ENCODE results near the gene IRAK1.

IRAK1 gene

GRCh38 chrX:153966283-153966688 is 53.4 kb downstream of the IRAK1 start:
- Histone ChIP-seq H3F3A (ENCODE audit: control insufficient read depth, insufficient read depth) (no peaks in the 10 kb centered on the region), H3K4me1 (ENCODE audit: control insufficient read depth, low read length) (peaks cover 31% of the 10 kb centered on the region), H3K4me3 (ENCODE audit: low read length) (no peak overlapping the region), H3K79me2 (ENCODE audit: control insufficient read depth, low read length) (peaks cover 87% of the 10 kb centered on the region), H3K9me3 (ENCODE audit: control insufficient read depth, insufficient read depth, low read length) (no peaks in the 10 kb centered on the region), H3K4me2 (ENCODE audit: low read length) (peak overlapping the region; percentile 96; the same call in 1 of the 2 replicates), H3K27ac (ENCODE audit: low read depth, low read length) (no peak overlapping the region), H3K9me2 (replicated peaks; ENCODE audit: control insufficient read depth, low read length) (no peaks in the 10 kb centered on the region), H3K36me3 (ENCODE audit: control insufficient read depth, low read length) (peaks cover 88% of the 10 kb centered on the region), H3K27me3 (ENCODE audit: control insufficient read depth, low read length) (no peaks in the 10 kb centered on the region), H4K20me1 (ENCODE audit: control insufficient read depth, insufficient read depth, low read depth, low read length) (peaks cover 7% of the 10 kb centered on the region)
- no peak for TF ChIP-seq EZH2phosphoT487 (IDR thresholded peaks at IDR 0.05; ENCODE audit: borderline replicate concordance, low read length)
- TF ChIP-seq CTCF (IDR thresholded peaks at IDR 0.05; ENCODE audit: low read depth, low read length, poor library complexity, severe bottlenecking) = no peak

- peaks cover 78% of the 10 kb centered on the region for H3K79me2 ChIP-seq (ENCODE audit: control insufficient read depth, low read length)
- no peak overlapping the region for H3K4me3 ChIP-seq (ENCODE audit: low read length)
- no peaks in the 10 kb centered on the region for H3K9me3 ChIP-seq (ENCODE audit: control insufficient read depth, insufficient read depth, low read length)
- no peaks in the 10 kb centered on the region for H3F3A ChIP-seq (ENCODE audit: control insufficient read depth, insufficient read depth)
- peaks cover 7% of the 10 kb centered on the region for H4K20me1 ChIP-seq (ENCODE audit: control insufficient read depth, insufficient read depth, low read depth, low read length)
- TF ChIP-seq CTCF (IDR thresholded peaks at IDR 0.05; ENCODE audit: low read depth, low read length, poor library complexity, severe bottlenecking) (no peak), EZH2phosphoT487 (IDR thresholded peaks at IDR 0.05; ENCODE audit: borderline replicate concordance, low read length) (no peak)
- no peaks in the 10 kb centered on the region for H3K9me2 ChIP-seq (replicated peaks; ENCODE audit: control insufficient read depth, low read length)
- H3K27me3 ChIP-seq (ENCODE audit: control insufficient read depth, low read length) = no peaks in the 10 kb centered on the region
- peaks cover 89% of the 10 kb centered on the region for H3K36me3 ChIP-seq (ENCODE audit: control insufficient read depth, low read length)
- H3K4me1 ChIP-seq (ENCODE audit: control insufficient read depth, low read length) = peaks cover 31% of the 10 kb centered on the region
- H3K27ac ChIP-seq (ENCODE audit: low read depth, low read length) = no peak overlapping the region
- no peak overlapping the region for H3K4me2 ChIP-seq (ENCODE audit: low read length)
These were observed 54.3 kb downstream of the IRAK1 start for GRCh38 chrX:153965406-153965805.

GRCh38 chrX:153964105-153964504 is 55.6 kb downstream of the IRAK1 start:
- no peak overlapping the region for H3K4me2 ChIP-seq (ENCODE audit: low read length)
- no peak for TF ChIP-seq EZH2phosphoT487 (IDR thresholded peaks at IDR 0.05; ENCODE audit: borderline replicate concordance, low read length)
- no peak for TF ChIP-seq CTCF (IDR thresholded peaks at IDR 0.05; ENCODE audit: low read depth, low read length, poor library complexity, severe bottlenecking)
- H3K4me1 ChIP-seq (ENCODE audit: control insufficient read depth, low read length) = peaks cover 31% of the 10 kb centered on the region
- H3K4me3 ChIP-seq (ENCODE audit: low read length) = no peak overlapping the region
- peaks cover 94% of the 10 kb centered on the region for H3K36me3 ChIP-seq (ENCODE audit: control insufficient read depth, low read length)
- H3K9me2 ChIP-seq (replicated peaks; ENCODE audit: control insufficient read depth, low read length) = no peaks in the 10 kb centered on the region
- H3K9me3 ChIP-seq (ENCODE audit: control insufficient read depth, insufficient read depth, low read length) = no peaks in the 10 kb centered on the region
- peaks cover 7% of the 10 kb centered on the region for H4K20me1 ChIP-seq (ENCODE audit: control insufficient read depth, insufficient read depth, low read depth, low read length)
- no peaks in the 10 kb centered on the region for H3F3A ChIP-seq (ENCODE audit: control insufficient read depth, insufficient read depth)
- peaks cover 65% of the 10 kb centered on the region for H3K79me2 ChIP-seq (ENCODE audit: control insufficient read depth, low read length)
- H3K27ac ChIP-seq (ENCODE audit: low read depth, low read length) = no peak overlapping the region
- no peaks in the 10 kb centered on the region for H3K27me3 ChIP-seq (ENCODE audit: control insufficient read depth, low read length)

Data from DOHH2 (cell line).